Measurements from ENCODE around the gene CCT6B. TPM values are rescaled to one million over a fixed set of nuclear protein-coding genes. Genes with fewer than 3 reads are reported as not detected.

The CCT6B gene
- total RNA-seq, 1 donor from 2014 or later: 1.5 TPM

DNA sequence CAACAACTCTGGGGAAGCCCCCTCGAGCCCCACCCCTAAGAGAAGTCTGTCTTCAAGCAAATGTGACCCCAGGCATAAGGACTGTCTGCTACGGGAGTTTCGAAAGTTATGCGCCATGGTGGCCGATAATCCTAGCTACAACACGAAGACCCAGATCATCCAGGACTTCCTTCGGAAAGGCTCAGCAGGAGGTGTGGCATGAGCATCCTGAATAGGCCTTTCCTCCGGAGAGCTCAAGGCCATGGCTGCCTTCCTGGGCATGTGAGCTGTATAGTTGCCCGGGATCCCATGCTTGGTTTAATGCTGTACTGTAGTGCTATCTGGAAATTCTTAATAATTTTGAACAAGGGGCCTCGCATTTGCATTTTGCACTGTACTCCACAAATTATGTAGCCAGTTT is 28.2 kb upstream of the CCT6B start:
- intact Hi-C loops (cut with DNase I): no loop called here
- Histone ChIP-seq H3K4me1 (peaks cover 10% of the 10 kb centered on the region), H3K36me3 (peaks cover 78% of the 10 kb centered on the region), H3K27me3 (ENCODE audit: low read depth) (no peaks in the 10 kb centered on the region), H3K27ac (no peak overlapping the region), H3K9me3 (no peaks in the 10 kb centered on the region), H3K4me3 (no peak overlapping the region)
- DNase-seq (no peak), ATAC-seq (no peak)
- TF ChIP-seq, protein P1, sequence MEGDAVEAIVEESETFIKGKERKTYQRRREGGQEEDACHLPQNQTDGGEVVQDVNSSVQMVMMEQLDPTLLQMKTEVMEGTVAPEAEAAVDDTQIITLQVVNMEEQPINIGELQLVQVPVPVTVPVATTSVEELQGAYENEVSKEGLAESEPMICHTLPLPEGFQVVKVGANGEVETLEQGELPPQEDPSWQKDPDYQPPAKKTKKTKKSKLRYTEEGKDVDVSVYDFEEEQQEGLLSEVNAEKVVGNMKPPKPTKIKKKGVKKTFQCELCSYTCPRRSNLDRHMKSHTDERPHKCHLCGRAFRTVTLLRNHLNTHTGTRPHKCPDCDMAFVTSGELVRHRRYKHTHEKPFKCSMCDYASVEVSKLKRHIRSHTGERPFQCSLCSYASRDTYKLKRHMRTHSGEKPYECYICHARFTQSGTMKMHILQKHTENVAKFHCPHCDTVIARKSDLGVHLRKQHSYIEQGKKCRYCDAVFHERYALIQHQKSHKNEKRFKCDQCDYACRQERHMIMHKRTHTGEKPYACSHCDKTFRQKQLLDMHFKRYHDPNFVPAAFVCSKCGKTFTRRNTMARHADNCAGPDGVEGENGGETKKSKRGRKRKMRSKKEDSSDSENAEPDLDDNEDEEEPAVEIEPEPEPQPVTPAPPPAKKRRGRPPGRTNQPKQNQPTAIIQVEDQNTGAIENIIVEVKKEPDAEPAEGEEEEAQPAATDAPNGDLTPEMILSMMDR (IDR thresholded peaks at IDR 0.05): no peak

DNA sequence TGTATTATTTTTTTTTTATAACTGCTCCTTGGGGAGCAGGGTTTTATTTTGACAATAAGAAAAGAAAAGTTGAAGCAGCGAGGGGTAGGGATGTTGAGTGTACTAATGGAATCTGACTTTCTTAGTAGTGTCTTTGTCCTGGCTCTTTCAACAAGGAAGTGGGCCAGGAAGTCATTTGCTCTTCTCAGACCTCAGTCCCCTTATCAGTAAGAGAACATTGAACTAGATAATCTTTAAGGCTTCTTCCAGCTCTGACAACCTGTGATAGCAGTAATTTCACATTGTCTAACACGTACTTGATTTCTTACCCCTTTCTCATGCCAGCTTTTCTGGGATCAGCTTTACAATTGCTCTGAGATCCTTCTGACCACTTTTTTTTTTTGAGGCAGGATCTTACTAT is 27.4 kb upstream of the CCT6B start:
- H3K9me3 ChIP-seq: no peaks in the 10 kb centered on the region
- H3K27ac ChIP-seq: no peak overlapping the region
- no peak for DNase-seq
- no peak overlapping the region for H3K4me3 ChIP-seq
- intact Hi-C loops (cut with DNase I): no loop called here
- ATAC-seq: no peak
- peaks cover 10% of the 10 kb centered on the region for H3K4me1 ChIP-seq
- no peaks in the 10 kb centered on the region for H3K27me3 ChIP-seq (ENCODE audit: low read depth)
- TF ChIP-seq, protein P1 (IDR thresholded peaks at IDR 0.05): no peak
- peaks cover 70% of the 10 kb centered on the region for H3K36me3 ChIP-seq

DNA sequence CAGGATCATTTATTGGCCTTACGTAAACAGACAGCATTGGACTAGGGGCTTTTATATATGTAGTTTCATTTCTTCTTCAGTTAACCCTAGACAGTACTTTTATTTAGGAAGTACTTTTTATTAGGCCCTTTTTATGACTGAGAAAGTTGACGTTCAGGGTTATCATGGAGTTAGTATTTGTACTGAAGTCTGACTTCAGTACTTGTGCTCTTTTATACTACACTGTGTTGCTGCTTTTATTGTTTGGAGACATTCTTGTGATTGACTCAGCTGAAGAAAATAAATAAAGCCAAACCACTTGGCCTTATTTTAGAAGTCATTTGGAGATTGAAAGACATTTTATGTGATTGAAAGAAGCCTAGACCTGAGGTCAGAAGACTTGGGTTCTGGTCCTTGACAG is 26.0 kb upstream of the CCT6B start:
- peaks cover 56% of the 10 kb centered on the region for H3K36me3 ChIP-seq
- H3K27ac ChIP-seq: no peak overlapping the region
- H3K4me3 ChIP-seq: no peak overlapping the region
- intact Hi-C loops (cut with DNase I): no loop called here
- TF ChIP-seq, protein P1 (IDR thresholded peaks at IDR 0.05): no peak
- ATAC-seq (peak in 1 of 2 donors; percentile 32), DNase-seq (no peak)
- H3K27me3 ChIP-seq (ENCODE audit: low read depth): no peaks in the 10 kb centered on the region
- H3K9me3 ChIP-seq: no peaks in the 10 kb centered on the region
- H3K4me1 ChIP-seq: peaks cover 13% of the 10 kb centered on the region

DNA sequence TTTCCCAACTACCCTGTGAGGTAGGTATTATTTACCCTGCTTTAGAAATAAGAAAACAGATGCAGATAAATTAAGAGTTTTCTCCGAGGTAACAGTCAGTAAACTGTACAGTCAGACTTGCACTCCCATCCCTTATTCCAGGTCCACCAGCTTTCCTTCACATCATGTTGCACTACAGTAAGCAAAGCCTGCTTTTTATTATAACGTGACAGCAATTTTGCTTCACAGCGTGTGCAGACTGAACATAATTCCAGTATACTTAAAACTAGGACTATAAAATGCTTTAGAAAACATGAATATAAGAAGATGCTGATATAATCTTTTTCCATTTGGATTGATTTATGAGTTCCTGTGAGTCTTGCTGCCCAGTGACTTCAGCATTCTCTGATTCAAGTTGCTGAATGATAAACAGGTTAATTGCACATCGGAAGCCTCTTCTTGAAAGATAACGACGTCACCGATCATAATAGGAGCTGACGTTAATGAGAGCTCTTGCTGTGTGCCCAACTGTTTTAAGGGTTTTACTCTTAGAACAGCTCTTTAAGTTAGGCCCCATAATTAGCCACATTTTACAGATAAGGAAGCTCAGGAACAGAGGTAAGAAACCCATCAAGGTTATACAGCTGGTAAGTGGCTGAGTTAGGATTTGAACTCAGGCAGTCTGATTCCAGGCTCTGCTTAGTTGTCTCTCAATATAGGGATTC is 20.4 kb upstream of the CCT6B start:
- Histone ChIP-seq H3K27me3 (ENCODE audit: low read depth) (no peaks in the 10 kb centered on the region), H3K9me3 (no peaks in the 10 kb centered on the region), H3K36me3 (peaks cover 11% of the 10 kb centered on the region), H3K4me1 (peaks cover 23% of the 10 kb centered on the region), H3K4me3 (peak overlapping the region; percentile 77), H3K27ac (peak overlapping the region; percentile 99)
- DNase-seq (no peak), ATAC-seq (no peak)
- TF ChIP-seq, protein P1 (IDR thresholded peaks at IDR 0.05): no peak
- intact Hi-C loops (cut with DNase I): no loop called here

DNA sequence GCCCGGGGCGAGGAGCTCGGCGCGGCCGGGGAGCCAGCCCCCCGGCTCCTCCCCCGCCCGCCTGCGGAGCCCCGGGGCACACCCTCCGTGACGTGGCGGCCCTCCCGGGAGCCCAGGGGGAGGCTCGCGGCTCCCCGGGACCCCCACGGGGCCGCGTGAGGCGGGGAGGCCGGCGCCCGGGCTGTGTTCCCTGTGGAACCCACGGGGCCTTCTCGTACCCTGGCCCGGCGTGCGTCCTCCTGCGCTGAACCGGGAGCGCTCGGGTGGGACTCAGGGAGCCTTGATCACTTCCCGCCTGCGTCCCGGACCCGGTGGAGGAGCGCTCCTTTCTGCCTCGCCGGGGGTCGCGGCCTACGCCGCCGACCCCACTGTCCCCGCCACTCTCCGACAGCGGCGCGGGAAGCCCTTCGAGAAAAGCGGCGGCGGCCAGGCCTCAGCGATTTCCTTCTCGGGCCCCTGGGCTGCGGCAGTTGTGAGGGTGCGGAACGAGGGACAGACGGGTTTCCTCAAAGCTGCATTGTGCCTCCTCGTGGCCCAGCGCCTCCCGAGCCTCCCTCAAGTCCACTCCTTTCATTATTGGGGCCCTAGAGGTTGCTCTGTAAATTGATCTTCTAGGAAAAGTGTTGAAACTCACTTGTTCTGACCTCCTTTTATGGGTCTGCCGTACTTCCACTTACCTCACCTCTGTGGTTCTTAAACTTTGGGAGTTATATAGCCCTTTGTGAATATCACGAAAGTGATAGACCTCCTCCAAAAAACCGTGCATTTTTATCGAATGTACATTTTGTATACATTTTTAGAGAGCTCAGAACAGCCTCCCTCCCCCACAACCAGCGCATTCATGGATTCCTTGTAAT is 19.6 kb upstream of the CCT6B start:
- Histone ChIP-seq H3K4me1 (peaks cover 23% of the 10 kb centered on the region), H3K36me3 (peaks cover 4% of the 10 kb centered on the region), H3K9me3 (no peaks in the 10 kb centered on the region), H3K27me3 (ENCODE audit: low read depth) (no peaks in the 10 kb centered on the region), H3K4me3 (peak overlapping the region; percentile 77), H3K27ac (peak overlapping the region; percentile 99)
- peak; percentile 88 for DNase-seq
- intact Hi-C loops (cut with DNase I): no loop called here
- TF ChIP-seq, protein P1 (IDR thresholded peaks at IDR 0.05): peak; percentile 49
- ATAC-seq: peak; percentile 97

Data from lower lobe of right lung (tissue), 2 donors.